GM21360 (cell line): ENCODE data around the gene FANCC.

Source experiments
- ATAC-seq: cut with Tn5 transposase; IDR thresholded peaks from one replicate; pipeline ENCODE4 v1.9.1; 2021; ENCODE audit warnings: mild to moderate bottlenecking, moderate library complexity; ENCODE audit not compliant: unreplicated experiment

The FANCC gene, protein sequence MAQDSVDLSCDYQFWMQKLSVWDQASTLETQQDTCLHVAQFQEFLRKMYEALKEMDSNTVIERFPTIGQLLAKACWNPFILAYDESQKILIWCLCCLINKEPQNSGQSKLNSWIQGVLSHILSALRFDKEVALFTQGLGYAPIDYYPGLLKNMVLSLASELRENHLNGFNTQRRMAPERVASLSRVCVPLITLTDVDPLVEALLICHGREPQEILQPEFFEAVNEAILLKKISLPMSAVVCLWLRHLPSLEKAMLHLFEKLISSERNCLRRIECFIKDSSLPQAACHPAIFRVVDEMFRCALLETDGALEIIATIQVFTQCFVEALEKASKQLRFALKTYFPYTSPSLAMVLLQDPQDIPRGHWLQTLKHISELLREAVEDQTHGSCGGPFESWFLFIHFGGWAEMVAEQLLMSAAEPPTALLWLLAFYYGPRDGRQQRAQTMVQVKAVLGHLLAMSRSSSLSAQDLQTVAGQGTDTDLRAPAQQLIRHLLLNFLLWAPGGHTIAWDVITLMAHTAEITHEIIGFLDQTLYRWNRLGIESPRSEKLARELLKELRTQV

DNA sequence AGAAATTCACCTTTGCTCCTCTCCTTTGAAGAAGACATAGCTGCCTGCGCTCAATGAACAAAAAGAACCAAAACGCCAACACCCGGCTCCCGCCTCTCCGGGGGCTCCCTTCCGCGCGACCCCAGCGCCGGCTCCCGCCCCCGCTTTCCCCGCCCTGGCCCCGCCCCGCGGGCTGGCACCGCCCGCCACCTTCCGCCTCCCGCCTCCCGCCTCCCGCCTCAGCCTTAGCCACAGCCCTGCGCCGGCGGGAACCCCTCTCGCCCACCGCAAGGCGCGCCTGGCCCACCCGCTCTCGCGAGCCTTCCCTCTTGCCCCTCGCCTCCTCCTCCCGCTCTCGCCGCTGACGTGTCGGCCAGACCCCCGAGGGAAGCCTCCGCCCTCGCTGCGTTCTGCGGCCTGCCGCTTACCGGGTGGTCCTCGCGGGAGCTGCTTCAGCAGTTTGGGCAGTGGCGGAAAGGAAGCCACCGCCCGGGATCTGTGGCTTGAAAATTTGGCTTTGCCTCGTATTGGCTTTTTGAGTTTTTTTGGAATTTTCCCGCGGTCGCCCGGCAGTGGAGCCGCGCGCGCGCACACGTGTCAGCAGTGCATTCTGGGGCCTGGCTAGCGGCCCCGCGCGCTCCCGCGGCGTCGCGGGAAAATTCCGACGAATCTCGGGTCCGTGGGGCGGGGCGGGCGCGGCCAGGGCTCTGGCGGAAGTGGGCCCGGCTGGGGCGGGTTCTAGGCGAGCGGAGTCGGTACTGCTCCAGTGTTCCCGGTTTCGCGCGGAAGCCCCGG is at the start of gene FANCC:
Gene FANCC (minus strand): TSS at position 591 of the 774 bp plus-strand sequence. CDS start 68,418 bp downstream, outside the sequence.
- ATAC-seq: peak; percentile 68

DNA sequence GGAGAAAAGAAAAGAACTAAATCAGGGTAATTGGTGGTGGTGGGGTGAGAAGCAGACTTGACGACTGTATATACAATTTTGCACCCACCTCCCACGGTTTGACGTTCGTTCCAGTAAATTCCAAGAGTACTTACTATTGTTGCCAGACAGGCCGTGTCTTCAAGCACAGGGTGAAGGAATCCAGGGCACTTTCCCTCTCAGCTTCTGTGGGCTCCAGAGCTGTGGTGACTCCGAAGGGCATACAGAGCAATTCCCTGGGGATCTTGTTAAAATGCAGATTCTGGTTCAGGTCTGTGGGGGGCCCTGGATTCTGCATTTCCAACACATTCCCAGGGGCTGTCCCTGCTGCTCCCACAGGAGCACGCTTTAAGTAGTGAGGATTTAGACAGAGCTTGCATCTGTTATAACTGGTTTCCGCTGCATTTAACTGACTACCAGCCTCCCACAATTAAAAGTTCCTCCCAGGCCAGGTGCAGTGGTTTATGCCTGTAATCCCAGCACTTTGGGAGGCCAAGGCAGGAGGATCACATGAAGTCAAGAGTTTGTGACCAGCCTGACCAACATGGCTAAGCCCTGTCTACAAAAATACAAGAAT is 49.3 kb upstream of the FANCC start:
- ATAC-seq: no peak

DNA sequence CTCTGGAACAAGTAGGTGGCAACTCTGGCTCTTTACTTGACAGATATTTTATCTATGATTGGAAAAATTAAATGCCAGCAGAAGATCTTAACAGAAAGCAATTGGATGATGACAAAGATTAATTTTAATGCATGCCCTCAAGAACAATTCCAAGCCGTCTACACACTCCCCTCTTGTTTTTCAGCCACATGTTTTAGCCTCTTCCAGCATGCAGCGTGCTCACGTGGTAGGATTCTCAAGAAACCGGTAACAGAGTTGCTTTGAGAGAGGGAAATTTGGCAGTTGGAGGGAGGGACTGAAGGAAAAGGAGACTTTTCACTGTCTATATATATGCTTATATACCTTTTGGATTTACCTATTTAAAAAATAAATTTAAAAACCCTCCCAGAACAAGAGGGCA is 48.3 kb upstream of the FANCC start:
- no peak for ATAC-seq

DNA sequence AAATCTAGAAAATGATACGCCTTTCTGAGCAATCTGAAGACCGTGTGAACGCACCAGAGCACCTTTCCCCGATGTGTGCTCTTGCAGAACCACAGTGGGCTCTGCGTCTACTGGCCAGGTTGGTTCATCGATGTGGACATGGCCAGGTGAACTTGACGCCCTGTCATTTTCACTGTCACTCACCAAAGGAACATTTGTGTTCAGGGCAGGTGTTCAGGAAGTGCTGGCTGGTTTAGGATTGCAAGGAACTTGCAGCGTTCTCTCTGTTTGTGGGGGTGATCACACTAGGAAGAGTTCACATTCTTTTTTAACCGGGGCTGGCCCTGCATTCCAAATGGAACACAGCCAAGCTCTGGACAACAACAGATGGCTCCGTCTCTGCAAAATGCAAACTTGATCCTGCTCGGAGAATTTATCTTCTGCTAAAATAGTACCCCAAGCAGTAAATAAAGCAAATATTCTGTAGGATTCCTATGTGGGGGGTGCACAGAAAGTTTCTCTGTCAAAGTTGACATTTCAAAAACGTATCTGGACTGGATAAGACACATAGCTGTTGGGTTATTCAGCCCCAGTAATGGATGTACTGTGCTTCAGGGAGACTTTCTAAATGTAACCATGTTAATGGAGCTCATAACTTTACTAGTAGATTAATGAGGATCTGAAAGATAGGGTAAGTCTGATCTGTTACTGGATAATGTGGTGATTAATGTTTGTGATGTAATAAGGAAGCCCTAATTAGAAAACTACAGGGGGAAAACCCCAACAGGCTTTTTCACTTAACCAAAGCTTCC is 45.7 kb upstream of the FANCC start:
- no peak for ATAC-seq

DNA sequence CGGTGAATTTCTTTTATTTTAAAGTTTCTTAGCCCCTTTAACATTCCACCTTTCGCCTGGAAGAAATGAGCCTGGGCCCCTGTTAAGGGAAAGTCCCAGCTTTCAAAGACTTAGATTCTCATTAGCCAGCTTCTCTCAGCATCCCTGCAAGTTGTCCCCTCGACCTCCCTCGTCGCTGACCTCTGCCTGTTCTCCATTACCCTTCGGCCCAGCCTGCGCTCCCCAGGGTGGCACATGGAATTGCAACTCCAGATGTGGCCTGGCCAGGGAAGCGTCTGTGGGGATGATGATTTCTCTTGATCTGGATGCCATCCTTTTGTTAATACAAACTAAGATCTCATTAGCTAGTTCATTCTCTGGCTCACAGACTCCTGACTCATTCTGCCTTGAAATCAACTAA is 43.4 kb upstream of the FANCC start:
- no peak for ATAC-seq

DNA sequence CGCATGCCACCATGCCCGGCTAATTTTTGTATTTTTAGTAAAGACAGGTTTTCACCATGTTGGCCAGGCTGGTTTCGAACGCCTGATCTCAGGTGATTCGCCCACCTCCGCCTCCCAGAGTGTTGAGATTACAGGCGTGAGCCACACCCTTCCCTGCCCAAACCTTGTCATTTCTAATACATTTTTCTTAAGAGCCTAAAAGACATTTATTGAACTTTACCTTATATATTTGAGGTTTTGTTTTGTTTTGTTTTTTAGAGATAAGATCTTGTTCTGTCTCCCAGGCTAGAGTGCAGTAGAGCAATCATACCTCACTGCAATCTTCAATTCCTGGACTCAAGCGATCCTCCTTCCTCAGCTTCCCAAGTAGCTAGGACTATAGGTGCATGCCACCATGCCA is 39.8 kb upstream of the FANCC start:
- ATAC-seq: no peak

DNA sequence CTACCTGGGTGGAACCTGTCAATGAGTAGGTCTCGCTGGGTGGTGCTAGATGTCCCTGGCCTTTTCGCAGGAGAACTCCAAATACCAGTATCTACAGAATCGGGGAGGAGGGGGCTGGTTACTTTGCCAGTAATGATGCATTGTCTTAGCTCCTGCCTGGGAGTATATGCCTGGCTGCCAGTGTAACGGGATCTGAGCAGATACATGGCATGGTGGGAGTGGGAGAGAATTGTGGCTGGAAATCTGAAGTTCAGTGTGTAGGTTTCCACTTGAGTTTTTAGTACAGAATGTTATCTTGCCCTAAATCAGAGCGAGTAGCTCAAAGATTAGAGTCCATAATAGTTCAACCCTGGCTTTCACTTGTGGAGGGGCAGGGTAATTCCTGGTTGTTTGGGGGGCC is 38.0 kb upstream of the FANCC start:
- ATAC-seq: no peak

DNA sequence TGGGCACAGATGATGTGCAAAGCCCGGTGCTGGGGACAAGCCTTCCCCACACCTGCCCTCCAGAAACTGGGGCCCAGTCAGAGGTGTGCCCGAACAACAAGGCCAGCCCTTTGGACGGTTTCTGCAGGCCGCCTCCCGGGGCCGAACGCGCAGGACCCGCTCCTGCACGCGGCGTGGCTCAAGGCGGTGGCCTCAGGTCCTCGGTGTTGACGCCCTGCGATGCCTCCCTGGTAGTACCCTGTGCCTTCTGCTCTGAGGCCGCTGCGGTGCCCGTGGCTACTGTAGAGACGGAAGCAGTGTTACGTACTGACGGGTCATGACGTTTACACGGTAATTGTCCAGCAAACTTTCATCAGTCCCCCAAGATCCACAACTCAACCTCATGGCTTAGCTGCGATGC is 33.5 kb upstream of the FANCC start:
- ATAC-seq: no peak

DNA sequence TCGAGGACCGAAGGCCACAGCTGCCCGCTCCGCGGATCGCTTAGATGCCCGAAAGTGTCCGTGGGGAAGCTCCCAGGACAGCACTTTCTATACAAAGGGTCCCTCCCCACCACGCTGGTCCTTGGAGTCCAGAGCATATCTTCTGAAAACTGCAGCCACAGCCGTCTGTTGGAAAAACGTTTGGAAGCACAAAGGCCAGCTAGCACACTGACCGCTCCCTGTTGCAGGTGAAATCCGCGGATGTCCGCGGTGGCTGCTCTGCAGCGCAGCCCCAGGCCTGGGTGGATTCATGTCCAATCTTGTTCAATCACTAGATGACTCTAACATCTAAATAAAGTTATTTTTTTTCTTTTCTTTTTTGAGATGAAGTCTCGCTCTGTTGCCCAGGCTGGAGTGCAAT is 32.8 kb upstream of the FANCC start:
- no peak for ATAC-seq

DNA sequence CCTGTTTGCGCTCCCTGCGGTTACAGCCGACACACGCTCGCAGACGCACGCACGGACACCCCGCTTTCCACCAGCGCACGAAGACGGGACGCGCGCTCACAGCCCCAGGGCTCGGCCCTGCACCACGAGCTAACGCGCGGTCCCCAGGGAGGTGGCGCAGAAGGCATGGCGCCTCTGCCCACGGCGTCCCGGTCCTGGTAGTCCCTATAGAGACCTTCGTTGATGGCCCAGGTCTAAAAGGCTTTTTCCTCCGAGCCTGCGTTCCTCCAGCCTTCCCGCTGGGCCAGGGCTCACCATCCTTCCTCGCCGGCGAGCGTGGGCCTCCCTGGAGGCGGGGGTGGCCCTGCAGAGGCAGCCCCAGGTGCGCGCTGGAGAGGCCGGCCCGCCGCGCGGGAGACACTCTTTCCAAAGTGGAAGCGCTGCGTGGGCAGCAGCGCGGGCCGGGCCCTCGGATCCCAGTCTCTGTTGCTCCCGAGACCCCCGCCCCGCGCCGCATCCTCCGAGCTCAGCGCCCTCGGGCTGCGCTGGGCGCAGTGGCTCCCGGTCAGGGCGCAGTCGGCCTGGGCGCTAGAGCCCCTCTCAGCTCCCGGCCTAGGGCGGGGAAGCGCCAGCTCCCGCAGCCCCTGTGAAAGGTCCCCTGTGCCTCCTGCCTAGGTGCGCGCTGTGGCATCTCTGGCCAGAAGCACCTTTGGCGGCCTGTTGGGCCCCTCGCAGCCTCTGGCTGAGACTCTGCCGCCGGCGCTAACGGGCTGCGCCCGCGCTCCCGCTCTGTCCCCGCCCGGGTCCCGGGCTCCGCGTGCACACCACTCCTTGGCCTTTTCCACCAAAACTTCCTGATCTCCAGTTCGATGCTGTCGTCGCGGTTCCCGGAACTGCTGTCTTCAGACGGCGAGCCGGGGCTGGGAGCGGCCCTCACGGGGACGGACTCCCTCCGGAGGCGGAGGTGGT is 31.9 kb upstream of the FANCC start:
- no peak for ATAC-seq

DNA sequence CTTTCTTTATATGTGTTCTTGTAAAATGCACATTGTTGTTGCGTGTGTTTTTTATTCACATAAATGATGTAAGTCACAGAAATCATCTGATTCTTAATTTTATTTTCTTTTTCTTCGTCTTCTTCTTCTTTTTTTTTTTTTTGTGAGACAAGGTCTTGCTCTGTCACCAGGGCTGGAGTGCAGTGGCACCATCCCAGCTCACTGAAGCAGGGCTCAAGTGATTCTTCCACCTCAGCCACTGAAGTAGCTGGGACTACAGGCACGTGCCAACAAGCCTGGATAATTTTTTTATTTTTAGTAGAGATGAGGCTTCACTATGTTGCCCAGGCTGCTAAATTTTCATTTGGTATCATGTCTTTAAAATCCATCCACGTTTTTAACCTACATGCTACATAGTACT is 28.5 kb upstream of the FANCC start:
- no peak for ATAC-seq

DNA sequence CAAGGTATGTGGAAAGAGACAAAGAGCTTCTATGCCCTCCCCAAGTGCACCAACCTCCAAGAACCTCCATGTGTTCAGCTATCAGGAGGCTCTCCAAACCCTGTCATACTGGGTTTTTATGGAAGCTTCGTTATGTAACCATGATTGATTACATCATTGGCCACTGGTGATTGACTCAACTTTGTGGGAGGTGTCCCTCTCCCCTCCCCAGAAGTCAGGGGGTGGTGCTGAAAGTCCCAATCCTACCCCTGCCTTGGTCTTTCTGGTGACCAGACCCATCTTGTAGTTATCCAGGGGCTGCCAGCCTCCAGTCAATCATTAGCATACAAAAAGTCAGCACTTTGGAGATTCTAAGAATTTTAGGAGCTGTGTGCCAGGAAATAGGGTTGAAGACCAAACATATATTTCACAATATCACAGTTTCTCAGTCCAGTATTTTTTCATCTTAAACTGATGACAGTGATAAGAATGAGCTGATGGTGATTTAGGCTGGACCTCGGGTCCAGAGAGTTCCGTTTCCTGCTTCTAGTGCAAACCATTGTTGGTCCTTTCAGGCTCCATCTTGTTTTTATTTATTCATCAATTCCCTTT is 27.3 kb upstream of the FANCC start:
- no peak for ATAC-seq

DNA sequence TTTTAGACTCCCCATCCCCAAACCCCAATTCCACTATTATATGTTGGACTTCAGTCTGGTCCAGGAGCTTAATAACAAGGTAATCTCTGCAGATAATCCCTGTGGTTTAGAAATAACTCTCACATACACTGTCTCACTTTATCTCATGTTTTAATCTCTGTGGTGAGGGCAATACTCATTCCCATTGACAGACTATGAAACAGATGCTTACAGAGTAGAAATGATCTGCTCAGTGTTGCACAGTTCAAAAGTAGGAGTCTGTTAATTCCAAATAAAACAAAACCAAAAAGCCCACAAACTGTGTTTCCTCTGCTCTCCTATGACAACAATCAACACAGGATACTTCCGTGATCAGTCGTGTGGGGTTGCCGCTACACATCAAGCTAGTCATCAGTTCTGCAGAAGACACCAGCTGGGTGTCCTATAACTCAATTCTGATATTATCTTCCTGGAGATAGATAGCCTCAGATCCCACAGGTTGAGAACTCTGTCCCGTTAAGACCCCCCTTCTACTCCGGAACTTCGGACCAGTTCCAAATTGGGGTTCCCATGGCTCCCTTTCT is 26.3 kb upstream of the FANCC start:
- ATAC-seq: no peak

DNA sequence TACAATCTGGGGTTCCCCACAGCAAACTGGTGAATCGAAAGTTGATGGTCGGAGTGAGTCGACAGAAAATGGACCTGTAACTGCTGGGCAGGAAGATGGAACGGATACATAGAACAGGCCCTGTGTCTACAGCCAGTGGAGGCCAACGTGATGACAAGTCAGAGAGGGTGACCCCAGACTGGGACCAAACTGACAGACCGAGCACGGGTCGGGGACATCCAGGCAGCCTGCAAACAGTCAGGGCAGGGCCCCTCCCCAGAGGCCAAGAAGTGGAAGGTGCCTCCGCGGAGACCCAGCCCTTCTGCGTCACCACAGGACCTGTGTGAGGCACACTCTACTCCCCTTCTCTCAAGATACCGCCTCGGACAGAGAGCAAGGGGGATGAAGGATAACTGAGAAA is 25.1 kb upstream of the FANCC start:
- no peak for ATAC-seq

DNA sequence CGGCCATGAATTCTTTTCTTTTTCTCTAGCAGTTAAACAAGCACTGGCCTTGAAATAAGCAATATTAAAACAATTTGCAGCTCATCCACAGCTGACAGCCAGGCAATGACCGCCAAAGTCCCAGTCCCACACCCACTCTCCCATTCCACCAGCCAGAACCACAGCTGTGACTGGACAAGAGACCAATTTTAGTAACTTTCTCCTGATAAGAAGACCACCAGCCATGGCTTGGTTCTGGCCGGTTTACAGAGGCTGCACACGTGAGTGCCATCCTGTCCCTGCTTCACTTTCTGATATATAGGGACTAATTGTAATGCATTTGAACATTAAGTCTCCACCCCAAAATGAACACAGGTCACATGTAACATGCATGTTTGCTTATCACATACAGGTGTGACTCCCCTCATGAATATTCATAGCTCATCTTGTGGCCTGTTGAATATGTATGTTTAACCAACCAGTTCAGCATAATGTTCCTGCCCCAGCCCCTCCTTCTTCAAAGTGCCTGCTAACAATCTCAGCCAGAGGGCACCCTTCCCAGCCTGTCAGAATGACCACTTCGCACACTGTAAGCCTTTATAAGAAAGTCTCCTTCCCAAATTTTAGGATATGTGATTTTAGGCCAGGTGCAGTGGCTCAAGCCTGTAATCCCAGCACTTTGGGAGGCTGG is 23.9 kb upstream of the FANCC start:
- no peak for ATAC-seq

DNA sequence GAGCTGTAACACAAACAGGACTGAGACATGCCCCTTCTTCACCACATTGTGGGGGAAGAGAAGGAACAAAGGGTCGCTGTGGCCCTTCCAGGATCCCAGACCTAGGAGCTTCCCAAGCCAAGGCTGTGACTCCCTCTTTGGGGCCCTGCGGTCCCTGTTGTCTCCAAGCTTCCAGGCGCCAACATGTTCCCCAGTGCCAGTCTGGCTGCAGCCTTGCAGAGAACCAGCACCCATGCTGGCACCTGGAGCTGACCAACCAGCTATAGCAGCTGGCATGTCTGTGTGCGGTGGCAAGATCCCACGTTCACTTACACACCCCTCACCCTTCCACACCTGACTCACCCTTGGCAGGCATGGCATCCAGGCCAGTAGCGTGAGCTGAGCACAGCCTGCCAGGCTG is 20.7 kb upstream of the FANCC start:
- ATAC-seq: no peak

DNA sequence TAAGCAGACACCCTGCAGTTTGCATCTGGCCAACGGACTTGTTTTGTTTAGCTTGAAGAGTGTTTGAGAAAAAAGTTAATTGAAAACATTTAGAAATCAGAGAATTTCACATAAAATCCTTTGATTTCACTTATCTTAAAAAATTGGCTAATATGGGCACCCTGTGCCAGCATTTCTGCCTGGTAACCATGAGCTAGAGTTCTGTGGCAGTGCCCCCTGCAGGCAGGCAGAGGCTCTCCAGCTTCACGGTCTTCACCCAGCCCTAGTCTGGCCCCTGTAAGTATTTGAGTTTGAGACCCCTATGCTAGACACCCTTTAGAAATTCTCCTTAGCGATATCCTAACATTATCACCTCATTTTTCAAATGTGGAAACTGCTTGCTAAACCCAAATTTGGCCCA is 18.8 kb upstream of the FANCC start:
- no peak for ATAC-seq

DNA sequence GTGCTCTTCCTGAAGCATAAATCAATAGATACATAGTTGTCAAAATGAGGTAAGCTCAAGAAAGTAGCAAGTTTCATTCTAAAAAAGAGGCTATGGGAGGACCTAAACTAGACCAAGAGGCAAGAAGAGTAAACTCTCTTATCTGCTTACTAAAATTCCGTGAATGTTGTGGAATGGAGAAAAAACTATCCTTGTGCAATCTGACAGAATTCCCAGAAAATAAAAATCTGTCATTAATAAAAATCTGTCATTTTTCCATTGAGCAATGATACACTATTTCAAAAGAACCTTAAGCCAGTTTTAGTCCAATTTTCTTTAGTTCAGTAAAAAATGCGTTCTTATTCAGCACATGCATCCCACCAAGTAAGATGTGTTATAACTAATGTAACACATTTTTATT is 15.9 kb upstream of the FANCC start:
- no peak for ATAC-seq
